CD1c-positive myeloid dendritic cell (primary cell): ENCODE data around the gene PKHD1.
"Not testable (repeated sequence)": the region's sequence is repeated elsewhere in the genome, so short reads cannot be mapped to it uniquely, and the experiment has no call there.

Experiments
- DNase-seq: peaks from one replicate; pipeline ENCODE4 v3.0.0-alpha.2; 2016; ENCODE audit errors: extremely low spot score

The PKHD1 gene

DNA sequence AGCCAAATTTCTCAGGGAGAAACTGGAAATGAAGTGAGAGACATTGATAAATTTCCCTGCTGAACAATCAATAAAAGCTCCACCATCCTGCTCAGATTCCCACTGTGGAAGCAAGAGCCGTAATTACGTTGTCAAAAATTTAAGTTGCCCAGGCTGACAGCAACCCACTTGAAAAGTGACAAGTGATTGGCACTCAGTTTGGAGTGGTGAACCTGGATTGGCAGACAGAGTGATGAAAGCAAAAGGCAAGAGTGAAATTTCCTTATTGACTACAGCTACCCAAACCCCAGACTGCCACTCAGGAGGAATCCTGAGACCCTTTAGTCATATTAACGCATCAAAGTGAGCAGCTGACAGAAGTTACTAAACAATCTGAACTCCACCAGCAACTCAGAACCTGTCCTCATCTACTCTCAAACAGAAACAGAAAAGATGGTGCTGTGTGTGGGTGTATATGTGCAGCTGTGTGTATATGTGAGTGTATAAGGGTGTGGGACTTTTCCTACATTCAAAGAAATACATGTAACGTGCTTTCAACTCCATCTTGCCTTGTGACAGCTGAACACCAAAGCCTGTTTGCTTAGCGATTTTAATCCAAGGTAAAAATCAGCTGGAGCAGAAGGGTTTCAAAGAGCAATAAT is 157.4 kb downstream of the PKHD1 start:
- no peak for DNase-seq

DNA sequence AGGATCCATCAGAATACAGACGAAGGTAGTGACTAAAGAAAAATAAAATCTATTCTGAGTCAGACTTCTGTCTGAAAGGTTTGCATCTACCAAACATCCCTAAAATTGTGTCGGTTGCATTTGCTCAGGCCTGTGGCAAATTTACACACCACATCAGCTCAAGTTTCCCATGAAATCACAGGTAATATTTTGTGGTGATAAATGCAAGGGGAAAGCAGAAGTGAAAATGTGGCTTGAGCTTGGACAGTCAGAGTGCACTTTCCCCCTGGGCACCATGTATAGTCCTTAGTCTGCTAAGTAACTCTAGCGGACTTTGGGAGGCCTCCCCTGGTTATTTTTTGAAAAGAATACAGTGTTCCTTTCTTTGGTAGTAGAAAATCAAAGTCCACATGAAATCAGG is 159.1 kb downstream of the PKHD1 start:
- no peak for DNase-seq

GRCh38 chr6:51927450-51927849 is 160.0 kb downstream of the PKHD1 start:
- DNase-seq: no peak

GRCh38 chr6:51926125-51926524 is 161.3 kb downstream of the PKHD1 start:
- no peak for DNase-seq

DNA sequence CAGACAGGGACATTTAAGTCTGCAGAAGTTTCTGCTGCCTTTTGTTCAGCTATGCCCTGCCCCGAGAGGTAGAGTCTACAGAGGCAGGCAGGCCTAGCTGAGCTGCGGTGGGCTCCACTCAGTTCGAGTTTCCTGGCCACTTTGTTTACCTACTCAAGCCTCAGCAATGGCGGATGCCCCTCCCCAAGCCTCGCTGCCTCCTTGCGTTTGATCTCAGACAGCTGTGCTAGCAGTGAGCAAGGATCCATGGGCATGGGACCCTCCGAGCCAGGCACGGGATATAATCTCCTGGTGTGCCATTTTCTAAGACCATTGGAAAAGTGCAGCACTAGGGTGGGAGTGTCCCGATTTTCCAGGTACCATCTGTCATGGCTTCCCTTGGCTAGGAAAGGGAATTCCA is 164.9 kb downstream of the PKHD1 start:
- not testable (repeated sequence) for DNase-seq

GRCh38 chr6:51918347-51918746 is 169.1 kb downstream of the PKHD1 start:
- not testable (repeated sequence) for DNase-seq

DNA sequence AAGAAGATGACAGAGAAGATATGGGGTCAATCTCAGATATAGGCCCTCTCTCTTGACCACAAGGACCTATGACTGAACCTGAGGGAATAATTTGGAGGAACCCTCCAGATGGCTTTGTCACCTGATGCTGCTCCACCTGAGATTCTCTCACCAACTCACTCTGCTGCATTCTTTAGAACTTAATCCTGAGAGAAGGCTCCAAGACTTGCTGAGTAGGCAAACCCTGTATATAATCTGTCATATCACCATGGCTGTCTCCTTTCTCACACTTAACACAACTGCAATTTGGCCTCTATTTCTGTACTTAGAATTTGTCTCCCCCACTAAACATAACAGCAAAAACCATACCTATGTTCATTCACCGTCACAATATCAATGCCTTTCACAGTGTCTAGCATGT is 172.3 kb downstream of the PKHD1 start:
- no peak for DNase-seq

GRCh38 chr6:51913265-51913664 is 174.1 kb downstream of the PKHD1 start:
- DNase-seq: no peak

GRCh38 chr6:51910851-51911250 is 176.6 kb downstream of the PKHD1 start:
- DNase-seq: no peak

GRCh38 chr6:51908243-51908642 is 179.2 kb downstream of the PKHD1 start:
- no peak for DNase-seq

DNA sequence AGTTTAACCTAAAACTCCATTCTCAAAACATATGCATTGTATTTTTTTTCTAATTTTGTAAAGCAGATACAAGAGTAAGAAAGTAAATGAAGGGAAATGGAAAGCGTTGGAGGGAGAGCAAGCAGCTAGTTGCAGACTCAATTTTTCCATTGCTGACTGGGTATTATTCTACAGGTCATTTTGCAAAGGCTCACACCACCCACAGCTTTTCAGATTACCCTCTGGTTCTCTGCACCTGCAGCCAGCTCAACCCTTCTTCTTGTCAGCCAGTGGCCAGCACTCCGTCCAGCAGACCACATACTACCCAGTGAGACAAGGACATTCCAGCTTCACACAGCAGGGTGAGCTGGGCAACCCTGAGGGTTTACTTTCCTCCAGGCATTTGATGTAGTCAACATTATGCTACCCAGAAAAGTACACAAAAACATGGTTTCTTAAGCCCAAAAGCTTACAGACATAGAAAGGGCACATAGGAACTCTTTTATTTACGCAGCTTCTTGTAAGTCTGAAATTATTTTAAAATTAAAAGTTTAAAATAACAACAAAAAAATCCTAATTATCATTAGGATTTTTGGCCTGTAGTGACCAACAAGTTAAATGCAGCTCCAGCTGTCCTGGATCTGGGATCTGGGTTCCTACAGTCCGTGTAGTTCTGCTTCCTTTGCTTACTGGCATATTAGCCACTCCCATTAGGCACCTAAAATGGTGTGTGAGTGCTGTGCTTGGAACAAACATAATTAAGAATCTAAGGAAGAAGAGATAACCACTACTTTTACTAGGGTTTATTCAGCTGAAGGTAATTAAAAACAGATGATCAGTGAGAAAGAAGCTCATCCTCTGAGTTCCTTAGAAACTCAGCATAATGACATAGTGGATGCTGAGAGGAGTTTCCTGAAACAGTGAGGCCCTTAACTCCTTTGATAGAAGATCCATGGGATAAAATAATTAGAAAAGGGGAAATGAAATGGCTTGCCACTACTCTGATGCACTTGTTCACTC is 185.3 kb downstream of the PKHD1 start:
- DNase-seq: no peak

- DNase-seq: no peak
These were observed 194.0 kb downstream of the PKHD1 start for GRCh38 chr6:51893366-51893765.

- DNase-seq: no peak
These were observed 194.7 kb downstream of the PKHD1 start for GRCh38 chr6:51892750-51893149.

GRCh38 chr6:51892339-51892738 is 195.1 kb downstream of the PKHD1 start:
- DNase-seq: no peak

- DNase-seq: no peak
These were observed 195.6 kb downstream of the PKHD1 start for GRCh38 chr6:51891784-51892183.

- no peak for DNase-seq
These were observed 199.6 kb downstream of the PKHD1 start for GRCh38 chr6:51887859-51888258.

DNA sequence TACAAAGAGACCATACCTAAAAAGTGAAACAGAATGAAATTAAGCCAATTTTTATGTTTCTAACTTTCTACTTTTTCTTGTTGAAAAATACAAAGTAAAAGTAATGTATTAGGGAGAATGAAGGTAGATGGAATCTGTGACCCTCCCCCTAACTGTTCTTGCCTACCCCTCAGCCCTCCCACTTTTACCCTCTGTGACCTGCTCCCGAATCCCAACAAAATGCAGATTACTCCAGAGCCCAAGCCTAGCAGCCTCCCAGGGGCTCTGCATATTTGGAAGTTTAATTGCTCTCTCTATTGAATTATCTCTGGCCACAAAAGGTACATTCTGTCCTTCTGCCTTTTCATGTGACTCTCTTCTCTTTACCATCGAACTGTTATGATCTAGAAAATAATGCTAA is 201.5 kb downstream of the PKHD1 start:
- DNase-seq: no peak

DNA sequence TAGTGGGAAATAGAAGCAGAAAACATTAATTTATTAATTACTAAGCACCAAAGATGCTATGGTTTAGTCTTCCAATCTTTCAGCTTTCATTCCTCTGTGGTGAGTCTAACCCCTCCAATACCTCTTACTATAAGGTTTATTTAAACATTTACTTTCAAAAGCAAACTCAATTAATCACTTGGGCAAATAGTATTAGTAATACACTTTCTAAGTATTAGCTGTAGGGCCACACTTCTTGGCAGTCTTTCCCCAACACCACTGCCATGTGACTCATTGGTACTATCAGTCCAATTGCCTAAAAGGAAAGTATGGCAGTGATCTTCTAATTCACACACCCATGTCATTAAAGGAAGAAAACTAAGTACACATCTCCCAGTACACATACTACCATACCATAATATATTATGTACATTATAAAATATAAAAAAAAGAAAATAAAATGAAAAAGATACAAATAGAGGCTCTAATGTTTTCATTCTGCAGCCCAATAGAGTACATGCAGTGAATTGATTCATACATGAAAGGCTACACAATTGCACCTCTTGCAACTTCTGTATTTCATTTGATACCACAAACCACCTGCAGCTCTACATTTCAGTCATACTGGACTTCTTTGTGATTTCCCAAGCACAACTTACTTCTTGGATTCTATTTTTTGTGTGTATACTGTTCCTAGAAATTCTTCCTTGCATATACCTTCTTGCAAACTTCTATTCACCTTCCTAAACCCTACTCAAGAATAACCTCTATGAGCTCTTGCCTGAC is 218.6 kb downstream of the PKHD1 start:
- DNase-seq: no peak

DNA sequence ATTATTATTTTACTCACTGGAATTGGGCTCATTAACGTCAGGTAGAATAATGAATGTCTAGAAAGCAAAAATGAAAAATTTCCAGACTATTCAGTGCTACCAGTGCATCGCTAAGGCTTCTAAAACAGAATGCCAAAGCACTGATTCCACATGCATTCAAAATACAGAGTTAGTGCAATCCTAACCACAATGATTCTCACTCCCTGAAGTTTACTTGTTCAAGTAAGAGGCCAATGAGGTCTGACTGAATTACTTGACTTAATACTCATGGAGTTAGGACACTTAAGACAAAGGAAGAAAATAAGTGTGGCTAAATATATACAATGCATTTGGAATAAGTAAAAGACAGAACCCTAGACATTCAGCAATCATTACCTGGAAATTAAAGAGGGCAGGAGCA is 220.5 kb downstream of the PKHD1 start:
- DNase-seq: no peak

DNA sequence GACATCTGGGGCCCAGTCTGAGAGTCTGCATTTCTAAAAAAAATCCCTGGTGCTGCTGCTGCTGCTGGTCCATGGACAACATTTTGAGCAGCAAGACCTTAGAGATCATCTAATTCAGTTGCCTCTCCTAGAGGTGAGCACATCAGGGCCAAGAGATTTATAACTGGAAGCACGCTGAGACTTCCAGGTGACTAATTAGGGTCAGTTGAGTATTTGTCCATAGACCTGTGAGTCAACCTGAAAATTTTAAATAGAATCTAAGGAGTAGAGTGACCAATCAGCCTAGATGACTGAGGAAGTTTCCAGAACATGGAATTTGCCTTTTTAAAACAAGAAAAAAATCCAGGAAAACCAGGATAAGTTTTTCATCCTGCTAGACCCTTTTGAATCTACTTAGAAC is 221.4 kb downstream of the PKHD1 start:
- DNase-seq: no peak

- no peak for DNase-seq
These were observed 222.2 kb downstream of the PKHD1 start for GRCh38 chr6:51865176-51865575.

GRCh38 chr6:51857134-51857533 is 230.3 kb downstream of the PKHD1 start:
- DNase-seq: no peak
